HG03064 (cell line): ENCODE measurements around the gene MB.

Experiments
- ATAC-seq: cut with Tn5 transposase; IDR thresholded peaks from one replicate; pipeline ENCODE4 v1.9.1; 2021; ENCODE audit warnings: low read depth; ENCODE audit not compliant: unreplicated experiment

Gene MB

GRCh38 chr22:35599364-35599763, 17.8 kb downstream of the MB start:
- ATAC-seq: no peak

GRCh38 chr22:35598396-35598710, 18.8 kb downstream of the MB start:
- no peak for ATAC-seq

GRCh38 chr22:35597692-35598395, 19.3 kb downstream of the MB start:
- no peak for ATAC-seq

GRCh38 chr22:35596821-35597220, 20.3 kb downstream of the MB start:
- no peak for ATAC-seq

- no peak for ATAC-seq
Observed at GRCh38 chr22:35594686-35595085, 22.4 kb downstream of the MB start.

GRCh38 chr22:35593891-35594470, 23.1 kb downstream of the MB start:
- no peak for ATAC-seq

- no peak for ATAC-seq
Observed at GRCh38 chr22:35593071-35593890, 23.8 kb downstream of the MB start.

- ATAC-seq: no peak
Observed at GRCh38 chr22:35592418-35592967, 24.6 kb downstream of the MB start.

GRCh38 chr22:35591714-35592417, 25.3 kb downstream of the MB start:
- ATAC-seq: no peak

GRCh38 chr22:35590634-35591295, 26.4 kb downstream of the MB start:
- no peak for ATAC-seq

GRCh38 chr22:35589756-35590093, 27.4 kb downstream of the MB start:
- no peak for ATAC-seq

GRCh38 chr22:35589071-35589755, 27.9 kb downstream of the MB start:
- no peak for ATAC-seq

GRCh38 chr22:35587896-35588295, 29.2 kb downstream of the MB start:
- no peak for ATAC-seq

- no peak for ATAC-seq
Observed at GRCh38 chr22:35587447-35587870, 29.7 kb downstream of the MB start.

GRCh38 chr22:35586771-35587170, 30.4 kb downstream of the MB start:
- ATAC-seq: no peak

- no peak for ATAC-seq
Observed at GRCh38 chr22:35582861-35583670, 34.1 kb downstream of the MB start.

GRCh38 chr22:35582218-35582860, 34.8 kb downstream of the MB start:
- no peak for ATAC-seq

- ATAC-seq: no peak
Observed at GRCh38 chr22:35581023-35581413, 36.1 kb downstream of the MB start.
